GM12801 (cell line): ENCODE data around the gene ARSA.

Source experiments
- TF ChIP-seq, protein P1 (sequence below): IDR thresholded peaks from one replicate; pipeline ENCODE4 v1.5.1; 2011; ENCODE audit warnings: control low read depth; ENCODE audit not compliant: insufficient read length; ENCODE audit errors: extremely low read depth

Gene ARSA

DNA sequence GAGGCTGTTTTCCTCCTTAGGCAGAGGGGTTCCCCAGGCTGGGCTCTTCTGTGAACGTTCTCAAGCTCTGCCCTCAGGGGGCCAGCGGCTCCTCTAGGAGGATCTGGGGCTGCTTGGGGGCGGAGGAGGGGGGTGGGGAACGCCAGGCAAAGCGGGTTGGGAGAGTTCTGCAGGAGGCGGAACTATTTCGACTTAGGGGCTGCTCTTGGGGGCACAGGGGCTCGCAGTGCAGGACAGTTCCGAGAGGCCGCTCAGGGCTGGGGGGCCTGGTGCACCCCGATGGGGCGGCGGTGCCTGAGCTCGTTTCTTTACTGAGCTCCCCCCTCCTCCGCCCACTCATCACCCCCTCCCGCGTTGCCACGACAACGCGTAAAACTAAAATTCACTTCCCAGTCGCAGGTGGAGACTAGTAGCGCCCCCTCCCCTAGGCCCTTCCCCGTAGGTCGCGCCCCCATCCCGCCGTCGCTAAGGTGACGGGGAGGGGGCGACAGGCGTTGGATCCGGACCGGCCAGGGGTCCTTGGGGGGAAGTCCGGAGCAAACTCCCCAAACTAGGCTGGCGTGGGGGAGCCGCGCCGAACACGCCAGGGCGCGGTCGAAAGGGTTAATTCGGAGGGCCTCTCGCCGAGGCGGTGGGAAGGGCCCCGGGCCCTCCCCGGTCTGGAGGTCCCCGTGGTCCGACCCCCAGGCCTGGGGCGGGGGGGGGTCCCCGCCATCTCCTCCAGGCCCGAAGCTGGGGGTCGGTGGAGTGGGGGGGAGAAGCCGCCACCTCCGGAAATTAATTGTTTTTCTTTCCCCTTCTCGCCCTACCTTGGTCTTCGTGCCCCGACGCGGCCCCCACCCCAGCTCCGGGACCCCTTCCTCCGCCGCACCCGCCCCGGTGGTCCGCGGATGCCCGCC is 45.5 kb upstream of the ARSA start:
- TF ChIP-seq, protein P1, sequence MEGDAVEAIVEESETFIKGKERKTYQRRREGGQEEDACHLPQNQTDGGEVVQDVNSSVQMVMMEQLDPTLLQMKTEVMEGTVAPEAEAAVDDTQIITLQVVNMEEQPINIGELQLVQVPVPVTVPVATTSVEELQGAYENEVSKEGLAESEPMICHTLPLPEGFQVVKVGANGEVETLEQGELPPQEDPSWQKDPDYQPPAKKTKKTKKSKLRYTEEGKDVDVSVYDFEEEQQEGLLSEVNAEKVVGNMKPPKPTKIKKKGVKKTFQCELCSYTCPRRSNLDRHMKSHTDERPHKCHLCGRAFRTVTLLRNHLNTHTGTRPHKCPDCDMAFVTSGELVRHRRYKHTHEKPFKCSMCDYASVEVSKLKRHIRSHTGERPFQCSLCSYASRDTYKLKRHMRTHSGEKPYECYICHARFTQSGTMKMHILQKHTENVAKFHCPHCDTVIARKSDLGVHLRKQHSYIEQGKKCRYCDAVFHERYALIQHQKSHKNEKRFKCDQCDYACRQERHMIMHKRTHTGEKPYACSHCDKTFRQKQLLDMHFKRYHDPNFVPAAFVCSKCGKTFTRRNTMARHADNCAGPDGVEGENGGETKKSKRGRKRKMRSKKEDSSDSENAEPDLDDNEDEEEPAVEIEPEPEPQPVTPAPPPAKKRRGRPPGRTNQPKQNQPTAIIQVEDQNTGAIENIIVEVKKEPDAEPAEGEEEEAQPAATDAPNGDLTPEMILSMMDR = no peak

GRCh38 chr22:50672471-50673230 is 44.7 kb upstream of the ARSA start, which contains the start of gene SHANK3:
TSS of gene SHANK3 (plus strand) at chr22:50672823.
- TF ChIP-seq, protein P1 = no peak

DNA sequence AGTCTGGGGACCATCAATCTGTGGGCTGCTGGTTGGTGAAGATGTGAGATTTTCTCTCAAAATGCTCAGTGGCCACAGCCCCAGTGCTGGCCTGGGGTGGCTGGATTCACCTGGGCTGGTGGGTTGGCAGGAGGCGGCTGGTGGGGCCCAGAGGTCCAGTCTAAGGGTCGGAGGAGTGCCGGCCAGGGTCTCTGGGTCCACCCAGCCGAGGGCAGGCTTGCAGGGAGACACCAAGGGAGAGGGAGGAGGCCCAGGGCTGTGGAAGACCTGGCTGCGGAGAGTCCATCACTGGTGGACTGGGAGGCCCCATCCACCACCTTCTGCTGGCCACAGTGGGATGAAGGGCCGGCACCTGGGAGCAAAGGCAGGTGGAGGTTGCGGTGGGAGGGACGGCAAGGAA is 44.1 kb upstream of the ARSA start:
- TF ChIP-seq, protein P1 = no peak

DNA sequence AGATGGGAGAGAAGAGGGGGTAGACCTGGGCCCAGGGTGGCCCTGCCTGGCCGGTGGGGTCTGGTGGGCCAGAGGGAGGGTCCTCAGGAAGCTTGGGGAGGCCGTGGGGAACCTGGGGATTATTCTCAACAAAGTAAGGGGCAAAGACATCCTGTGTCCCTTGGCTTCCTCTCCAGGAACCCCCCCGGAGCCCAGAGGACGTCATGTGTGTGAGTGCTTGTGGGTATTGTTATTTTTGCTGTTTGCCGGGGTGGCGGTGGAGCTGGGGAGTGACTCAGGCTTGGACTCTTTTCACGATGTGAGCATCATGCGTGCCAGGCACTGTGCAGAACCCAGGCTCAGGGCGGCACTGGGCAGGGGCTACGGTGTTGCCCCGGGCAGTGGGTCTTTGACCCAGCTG is 43.7 kb upstream of the ARSA start:
- TF ChIP-seq, protein P1 = no peak

- TF ChIP-seq, protein P1 = no peak
Observed at GRCh38 chr22:50670914-50671538, 43.1 kb upstream of the ARSA start.

GRCh38 chr22:50670513-50670912 is 42.6 kb upstream of the ARSA start:
- TF ChIP-seq, protein P1 = no peak

DNA sequence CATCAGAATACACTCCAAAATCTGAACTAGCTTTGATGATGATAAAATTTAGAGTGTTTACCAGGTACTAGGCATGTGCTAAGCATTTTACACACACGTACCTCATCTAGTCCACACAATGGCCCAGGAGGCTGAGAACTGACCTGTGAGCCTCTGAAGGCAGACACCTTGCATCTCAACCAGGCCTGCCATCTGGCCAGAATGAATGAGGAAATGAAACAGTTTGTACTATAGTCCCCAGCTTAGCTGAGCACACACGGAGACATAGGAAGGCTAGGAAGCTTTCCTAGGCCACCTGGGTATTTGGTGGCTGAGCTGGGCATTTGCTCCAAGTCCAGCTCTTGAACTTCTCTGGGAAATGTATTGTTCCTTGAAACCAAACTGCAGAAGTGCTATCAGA is 37.8 kb upstream of the ARSA start:
- TF ChIP-seq, protein P1 = no peak
